Measurements from ENCODE around the gene TUBA4B.

The TUBA4B gene

GRCh38 chr2:219293736-219294231 lies 40.7 kb downstream of the TUBA4B start:
- H3K4me3 ChIP-seq (ENCODE audit: low read depth, low read length), result no peak overlapping the region
- TF ChIP-seq, protein P1, sequence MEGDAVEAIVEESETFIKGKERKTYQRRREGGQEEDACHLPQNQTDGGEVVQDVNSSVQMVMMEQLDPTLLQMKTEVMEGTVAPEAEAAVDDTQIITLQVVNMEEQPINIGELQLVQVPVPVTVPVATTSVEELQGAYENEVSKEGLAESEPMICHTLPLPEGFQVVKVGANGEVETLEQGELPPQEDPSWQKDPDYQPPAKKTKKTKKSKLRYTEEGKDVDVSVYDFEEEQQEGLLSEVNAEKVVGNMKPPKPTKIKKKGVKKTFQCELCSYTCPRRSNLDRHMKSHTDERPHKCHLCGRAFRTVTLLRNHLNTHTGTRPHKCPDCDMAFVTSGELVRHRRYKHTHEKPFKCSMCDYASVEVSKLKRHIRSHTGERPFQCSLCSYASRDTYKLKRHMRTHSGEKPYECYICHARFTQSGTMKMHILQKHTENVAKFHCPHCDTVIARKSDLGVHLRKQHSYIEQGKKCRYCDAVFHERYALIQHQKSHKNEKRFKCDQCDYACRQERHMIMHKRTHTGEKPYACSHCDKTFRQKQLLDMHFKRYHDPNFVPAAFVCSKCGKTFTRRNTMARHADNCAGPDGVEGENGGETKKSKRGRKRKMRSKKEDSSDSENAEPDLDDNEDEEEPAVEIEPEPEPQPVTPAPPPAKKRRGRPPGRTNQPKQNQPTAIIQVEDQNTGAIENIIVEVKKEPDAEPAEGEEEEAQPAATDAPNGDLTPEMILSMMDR (IDR thresholded peaks at IDR 0.05; ENCODE audit: control insufficient read depth, extremely low read depth, insufficient read depth), result no peak
- DNase-seq (ENCODE audit: low read depth), result no peak

DNA sequence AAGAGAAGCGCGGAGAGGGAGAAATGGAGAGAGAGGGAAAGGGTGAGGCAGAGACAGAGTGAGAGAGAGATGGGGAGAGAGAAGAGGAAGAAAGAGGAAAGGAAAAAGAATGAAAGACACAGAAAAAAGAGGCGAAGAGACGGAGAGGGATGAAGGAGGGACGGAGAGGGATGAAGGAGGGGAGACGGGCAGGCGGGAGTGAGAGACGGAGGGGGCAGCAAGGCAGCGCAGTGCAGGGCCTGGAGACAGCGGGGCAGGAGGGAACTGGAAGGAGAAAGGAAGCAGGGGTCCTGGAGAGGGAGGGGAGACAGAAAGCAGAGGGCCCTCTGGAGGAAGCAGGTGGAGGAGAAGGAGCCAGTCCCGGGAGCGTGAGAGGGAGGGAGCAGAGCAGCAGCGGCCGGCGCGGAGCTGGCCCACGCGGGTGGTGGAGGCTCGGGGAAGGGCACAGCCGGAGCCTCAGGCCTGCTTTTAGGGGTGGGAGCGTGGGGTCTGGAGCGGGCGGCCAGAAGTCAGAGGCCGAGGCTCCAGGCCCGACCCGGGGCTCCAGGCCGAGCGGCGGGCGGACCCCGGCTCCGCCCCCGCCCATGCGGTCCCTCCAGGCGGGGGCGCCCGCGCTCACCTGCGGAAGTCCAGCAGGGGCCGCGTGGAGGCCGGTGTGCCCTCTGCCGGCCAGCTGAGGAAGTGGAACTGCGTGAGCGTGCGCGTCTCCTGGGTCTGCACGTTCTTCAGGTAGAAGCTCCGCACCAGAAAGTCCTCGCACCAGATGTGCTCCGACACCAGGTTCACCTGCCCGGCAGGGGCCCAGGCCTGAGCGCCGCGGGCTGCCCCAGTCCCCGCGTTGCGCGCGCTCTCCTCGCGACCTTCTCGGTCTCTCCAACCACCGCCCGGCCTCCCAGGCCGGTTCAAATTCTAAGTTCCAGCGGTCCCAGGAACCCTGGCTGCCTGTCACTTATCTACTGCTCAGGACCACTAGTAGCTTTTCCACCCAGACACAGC lies 41.6 kb downstream of the TUBA4B start:
- peak overlapping the region; percentile 39 for H3K4me3 ChIP-seq (ENCODE audit: low read depth, low read length)
- TF ChIP-seq, protein P1 (IDR thresholded peaks at IDR 0.05; ENCODE audit: control insufficient read depth, extremely low read depth, insufficient read depth), result peak; percentile 99
- peak; percentile 69 for DNase-seq (ENCODE audit: low read depth)

- DNase-seq (ENCODE audit: low read depth), result no peak
- TF ChIP-seq, protein P1 (IDR thresholded peaks at IDR 0.05; ENCODE audit: control insufficient read depth, extremely low read depth, insufficient read depth), result no peak
Observed at GRCh38 chr2:219296142-219296541, 43.1 kb downstream of the TUBA4B start.

GRCh38 chr2:219296631-219297391 lies 43.8 kb downstream of the TUBA4B start:
- TF ChIP-seq, protein P1 (IDR thresholded peaks at IDR 0.05; ENCODE audit: control insufficient read depth, extremely low read depth, insufficient read depth), result no peak
- DNase-seq (ENCODE audit: low read depth), result no peak
- H3K4me3 ChIP-seq (ENCODE audit: low read depth, low read length), result no peak overlapping the region

More at GRCh38 chr2:219296142-219296541, 43.1 kb downstream of the TUBA4B start:
- H3K4me3 ChIP-seq (ENCODE audit: low read depth, low read length), result no peak overlapping the region

GRCh38 chr2:219297766-219298456 lies 44.9 kb downstream of the TUBA4B start:
- TF ChIP-seq, protein P1 (IDR thresholded peaks at IDR 0.05; ENCODE audit: control insufficient read depth, extremely low read depth, insufficient read depth), result no peak
- H3K4me3 ChIP-seq (ENCODE audit: low read depth, low read length), result no peak overlapping the region
- no peak for DNase-seq (ENCODE audit: low read depth)

- no peak for DNase-seq (ENCODE audit: low read depth)
- TF ChIP-seq, protein P1 (IDR thresholded peaks at IDR 0.05; ENCODE audit: control insufficient read depth, extremely low read depth, insufficient read depth), result peak; percentile 86
- H3K4me3 ChIP-seq (ENCODE audit: low read depth, low read length), result peak overlapping the region; percentile 40
Observed at GRCh38 chr2:219298759-219299371, 45.8 kb downstream of the TUBA4B start.
